ENCODE measurements around the gene RBM22.

GRCh38 chr5:150690760-150691159 is 10.1 kb downstream of the RBM22 start:
- no peak for TF ChIP-seq POLR2A (IDR thresholded peaks at IDR 0.05; ENCODE audit: borderline replicate concordance, extremely low read depth, insufficient read depth, insufficient read length)
- TF ChIP-seq, protein P1, sequence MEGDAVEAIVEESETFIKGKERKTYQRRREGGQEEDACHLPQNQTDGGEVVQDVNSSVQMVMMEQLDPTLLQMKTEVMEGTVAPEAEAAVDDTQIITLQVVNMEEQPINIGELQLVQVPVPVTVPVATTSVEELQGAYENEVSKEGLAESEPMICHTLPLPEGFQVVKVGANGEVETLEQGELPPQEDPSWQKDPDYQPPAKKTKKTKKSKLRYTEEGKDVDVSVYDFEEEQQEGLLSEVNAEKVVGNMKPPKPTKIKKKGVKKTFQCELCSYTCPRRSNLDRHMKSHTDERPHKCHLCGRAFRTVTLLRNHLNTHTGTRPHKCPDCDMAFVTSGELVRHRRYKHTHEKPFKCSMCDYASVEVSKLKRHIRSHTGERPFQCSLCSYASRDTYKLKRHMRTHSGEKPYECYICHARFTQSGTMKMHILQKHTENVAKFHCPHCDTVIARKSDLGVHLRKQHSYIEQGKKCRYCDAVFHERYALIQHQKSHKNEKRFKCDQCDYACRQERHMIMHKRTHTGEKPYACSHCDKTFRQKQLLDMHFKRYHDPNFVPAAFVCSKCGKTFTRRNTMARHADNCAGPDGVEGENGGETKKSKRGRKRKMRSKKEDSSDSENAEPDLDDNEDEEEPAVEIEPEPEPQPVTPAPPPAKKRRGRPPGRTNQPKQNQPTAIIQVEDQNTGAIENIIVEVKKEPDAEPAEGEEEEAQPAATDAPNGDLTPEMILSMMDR (IDR thresholded peaks at IDR 0.05 in 2 of 3, conservative IDR thresholded peaks at IDR 0.05 in 1 of 3; ENCODE audit: borderline replicate concordance in 1 of 3, insufficient read depth in 1 of 3, low read depth in 2 of 3, low read length in 2 of 3) = no peak
- no peak for TF ChIP-seq MAX (IDR thresholded peaks at IDR 0.05)
- no peak for TF ChIP-seq POLR2AphosphoS5 (IDR thresholded peaks at IDR 0.05; ENCODE audit: low read depth, low read length)
- no peak for TF ChIP-seq SIN3A (IDR thresholded peaks at IDR 0.05; ENCODE audit: low read depth)
- TF ChIP-seq, protein P2, sequence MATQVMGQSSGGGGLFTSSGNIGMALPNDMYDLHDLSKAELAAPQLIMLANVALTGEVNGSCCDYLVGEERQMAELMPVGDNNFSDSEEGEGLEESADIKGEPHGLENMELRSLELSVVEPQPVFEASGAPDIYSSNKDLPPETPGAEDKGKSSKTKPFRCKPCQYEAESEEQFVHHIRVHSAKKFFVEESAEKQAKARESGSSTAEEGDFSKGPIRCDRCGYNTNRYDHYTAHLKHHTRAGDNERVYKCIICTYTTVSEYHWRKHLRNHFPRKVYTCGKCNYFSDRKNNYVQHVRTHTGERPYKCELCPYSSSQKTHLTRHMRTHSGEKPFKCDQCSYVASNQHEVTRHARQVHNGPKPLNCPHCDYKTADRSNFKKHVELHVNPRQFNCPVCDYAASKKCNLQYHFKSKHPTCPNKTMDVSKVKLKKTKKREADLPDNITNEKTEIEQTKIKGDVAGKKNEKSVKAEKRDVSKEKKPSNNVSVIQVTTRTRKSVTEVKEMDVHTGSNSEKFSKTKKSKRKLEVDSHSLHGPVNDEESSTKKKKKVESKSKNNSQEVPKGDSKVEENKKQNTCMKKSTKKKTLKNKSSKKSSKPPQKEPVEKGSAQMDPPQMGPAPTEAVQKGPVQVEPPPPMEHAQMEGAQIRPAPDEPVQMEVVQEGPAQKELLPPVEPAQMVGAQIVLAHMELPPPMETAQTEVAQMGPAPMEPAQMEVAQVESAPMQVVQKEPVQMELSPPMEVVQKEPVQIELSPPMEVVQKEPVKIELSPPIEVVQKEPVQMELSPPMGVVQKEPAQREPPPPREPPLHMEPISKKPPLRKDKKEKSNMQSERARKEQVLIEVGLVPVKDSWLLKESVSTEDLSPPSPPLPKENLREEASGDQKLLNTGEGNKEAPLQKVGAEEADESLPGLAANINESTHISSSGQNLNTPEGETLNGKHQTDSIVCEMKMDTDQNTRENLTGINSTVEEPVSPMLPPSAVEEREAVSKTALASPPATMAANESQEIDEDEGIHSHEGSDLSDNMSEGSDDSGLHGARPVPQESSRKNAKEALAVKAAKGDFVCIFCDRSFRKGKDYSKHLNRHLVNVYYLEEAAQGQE (IDR thresholded peaks at IDR 0.05; ENCODE audit: low read depth) = no peak
- TF ChIP-seq TCF7L2 (IDR thresholded peaks at IDR 0.05; ENCODE audit: borderline replicate concordance, extremely low read depth, insufficient read depth, insufficient read length) = no peak
- no peak for TF ChIP-seq CEBPB (IDR thresholded peaks at IDR 0.05; ENCODE audit: low read depth)
- no peak for TF ChIP-seq ZNF274 (IDR thresholded peaks at IDR 0.05; ENCODE audit: low read depth, low read length)
- no peak for TF ChIP-seq EZH2phosphoT487 (IDR thresholded peaks at IDR 0.05; ENCODE audit: borderline replicate concordance)
